ENCODE results near the gene ITGA7.

DNA sequence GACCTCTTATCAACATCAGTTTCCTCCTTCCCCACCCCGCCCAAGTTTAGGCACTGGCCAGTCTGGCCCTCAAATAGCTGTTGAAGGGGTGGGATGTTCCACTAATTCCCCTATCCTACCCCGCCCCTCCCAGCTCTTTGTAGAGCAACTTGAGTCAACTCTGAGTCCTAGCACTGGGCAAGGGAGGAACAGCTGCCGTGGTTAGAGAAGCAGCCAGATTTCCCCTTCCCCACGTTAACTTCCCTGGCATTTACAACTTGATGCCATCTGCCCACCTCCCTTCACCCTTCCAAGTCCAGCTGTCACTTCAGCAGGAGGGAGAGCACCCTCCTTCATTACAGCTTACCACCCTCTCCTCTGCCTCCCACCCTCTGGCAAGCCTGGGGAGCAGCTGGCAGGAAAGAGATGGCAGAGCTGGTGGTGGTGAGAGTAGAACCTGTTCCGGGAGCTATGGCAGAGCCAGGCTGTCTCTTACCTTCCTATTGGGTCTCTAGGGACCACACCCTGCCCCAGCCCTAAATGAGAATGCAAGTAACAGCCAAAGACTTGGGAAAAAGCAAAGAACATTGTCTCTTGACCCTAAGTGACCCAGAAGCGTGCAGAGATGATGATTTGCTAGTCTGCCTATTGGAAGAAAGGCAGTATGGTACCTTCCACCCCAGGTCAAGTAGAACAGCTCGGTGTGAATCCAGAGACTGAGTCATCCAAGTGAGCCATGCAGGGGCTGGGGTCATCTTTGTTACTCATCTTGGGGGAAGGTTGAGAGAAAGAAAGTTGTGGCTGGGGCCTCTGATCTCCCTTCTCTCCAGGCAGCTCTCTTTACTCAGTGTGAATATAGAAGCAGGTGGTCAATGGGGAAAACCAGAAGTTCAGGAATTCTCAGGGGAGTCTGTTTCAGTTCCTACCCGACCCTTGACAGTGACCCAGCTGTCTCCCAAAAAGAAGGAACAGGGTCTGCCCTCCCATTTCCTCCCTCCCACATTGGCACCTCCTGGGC lies 9.6 kb upstream of the ITGA7 start:
- TF ChIP-seq, protein P1, sequence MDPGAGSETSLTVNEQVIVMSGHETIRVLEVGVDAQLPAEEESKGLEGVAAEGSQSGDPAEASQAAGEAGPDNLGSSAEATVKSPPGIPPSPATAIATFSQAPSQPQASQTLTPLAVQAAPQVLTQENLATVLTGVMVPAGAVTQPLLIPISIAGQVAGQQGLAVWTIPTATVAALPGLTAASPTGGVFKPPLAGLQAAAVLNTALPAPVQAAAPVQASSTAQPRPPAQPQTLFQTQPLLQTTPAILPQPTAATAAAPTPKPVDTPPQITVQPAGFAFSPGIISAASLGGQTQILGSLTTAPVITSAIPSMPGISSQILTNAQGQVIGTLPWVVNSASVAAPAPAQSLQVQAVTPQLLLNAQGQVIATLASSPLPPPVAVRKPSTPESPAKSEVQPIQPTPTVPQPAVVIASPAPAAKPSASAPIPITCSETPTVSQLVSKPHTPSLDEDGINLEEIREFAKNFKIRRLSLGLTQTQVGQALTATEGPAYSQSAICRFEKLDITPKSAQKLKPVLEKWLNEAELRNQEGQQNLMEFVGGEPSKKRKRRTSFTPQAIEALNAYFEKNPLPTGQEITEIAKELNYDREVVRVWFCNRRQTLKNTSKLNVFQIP (CRISPR knock-in tag; IDR thresholded peaks at IDR 0.05; ENCODE audit: borderline replicate concordance, low read depth), result no peak
- TF ChIP-seq, protein P2, sequence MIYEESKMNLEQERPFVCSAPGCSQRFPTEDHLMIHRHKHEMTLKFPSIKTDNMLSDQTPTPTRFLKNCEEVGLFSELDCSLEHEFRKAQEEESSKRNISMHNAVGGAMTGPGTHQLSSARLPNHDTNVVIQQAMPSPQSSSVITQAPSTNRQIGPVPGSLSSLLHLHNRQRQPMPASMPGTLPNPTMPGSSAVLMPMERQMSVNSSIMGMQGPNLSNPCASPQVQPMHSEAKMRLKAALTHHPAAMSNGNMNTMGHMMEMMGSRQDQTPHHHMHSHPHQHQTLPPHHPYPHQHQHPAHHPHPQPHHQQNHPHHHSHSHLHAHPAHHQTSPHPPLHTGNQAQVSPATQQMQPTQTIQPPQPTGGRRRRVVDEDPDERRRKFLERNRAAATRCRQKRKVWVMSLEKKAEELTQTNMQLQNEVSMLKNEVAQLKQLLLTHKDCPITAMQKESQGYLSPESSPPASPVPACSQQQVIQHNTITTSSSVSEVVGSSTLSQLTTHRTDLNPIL (CRISPR knock-in tag; IDR thresholded peaks at IDR 0.05; ENCODE audit: low read depth), result no peak
- TF ChIP-seq ARNTL (CRISPR knock-in tag; IDR thresholded peaks at IDR 0.05; ENCODE audit: borderline replicate concordance, low read depth) (no peak), SNAI2 (CRISPR knock-in tag; IDR thresholded peaks at IDR 0.05) (no peak), ESRRG (CRISPR knock-in tag; IDR thresholded peaks at IDR 0.05) (no peak), ZNF70 (CRISPR knock-in tag; IDR thresholded peaks at IDR 0.05) (no peak), ZNF565 (CRISPR knock-in tag; conservative IDR thresholded peaks at IDR 0.05; ENCODE audit: low read depth) (no peak)

Measured in SK-N-SH treated with all-trans-retinoic acid at 6 μM for 48 hours (cell line).